Prostate gland (tissue), 2 donors: Measurements from ENCODE around the gene BNC2. TPM values are rescaled to one million over a fixed set of nuclear protein-coding genes. Genes with fewer than 3 reads are reported as not detected.

Source experiments
- DNase-seq: peaks from one replicate; pipeline ENCODE4 v3.0.0-alpha.2; 2019; ENCODE audit warnings: low spot score
- H3K27ac ChIP-seq, 2 donors: fragments of 200-600 bp; sonication (generic); 2 replicates each; pipeline ENCODE4 v1.5.1; 2017 to 2019
- H3K27me3 ChIP-seq: fragments of 200-600 bp; sonication (generic); replicated peaks from 2 replicates; pipeline ENCODE4 v1.5.1; 2019; ENCODE audit not compliant: insufficient read depth
- H3K36me3 ChIP-seq, 2 donors: fragments of 200-600 bp; sonication (generic); 1 replicate in 1 of 2; 2 replicates in 1 of 2; pipeline versions ENCODE4 v1.5.1 to v1.8.1; 2017 to 2019
- H3K4me1 ChIP-seq: fragments of 200-600 bp; sonication (generic); replicated peaks from 2 replicates; pipeline ENCODE4 v1.5.1; 2019
- H3K4me3 ChIP-seq, 2 donors: fragments of 200-600 bp; sonication (generic); 2 replicates each; pipeline ENCODE4 v1.5.1; 2017 to 2019
- H3K9me3 ChIP-seq: fragments of 200-600 bp; sonication (generic); 2 replicates; pipeline ENCODE4 v1.5.1; 2017
- CTCF ChIP-seq, 4 experiments: fragments of 200-600 bp in 2 of 4; fragments of 450-650 bp in 2 of 4; sonication (generic) in 2 of 4; IDR thresholded peaks; 1 replicate in 3 of 4; 2 replicates in 1 of 4; pipeline ENCODE4 v1.5.1; 2016 to 2019; ENCODE audit warnings: antibody characterized with exemption in 4 of 4, mild to moderate bottlenecking in 2 of 4, moderate library complexity in 2 of 4
- POLR2A ChIP-seq: fragments of 450-650 bp; IDR thresholded peaks from one replicate; pipeline ENCODE4 v1.6.1; 2016; ENCODE audit warnings: antibody characterized with exemption, mild to moderate bottlenecking
- POLR2AphosphoS5 ChIP-seq: sonication (generic); formaldehyde crosslinking; IDR thresholded peaks from one replicate; pipeline ENCODE4 v1.6.1; 2017; ENCODE audit warnings: antibody characterized with exemption
- WGBS: methylation state at CpG from one replicate; pipeline ENCODE4 v1.1.5; 2018; 5-methylcytosine and 5-hydroxymethylcytosine counted together
- intact Hi-C: fragments of 100-400 bp; cut with DNase I; formaldehyde crosslinking; loops from one replicate; pipeline ENCODE4 v1.14.2; 2022
- total RNA-seq, 2 donors: library from RNA; depleted of rRNA; stranded (reverse); fragments of >200 nt; gene quantifications; one replicate each; pipeline ENCODE4 v1.1.0, GENCODE V29; 2016

BNC2 gene
- total RNA-seq, 2 donors from 2014 or later, result 4.9 to 37.2 TPM

GRCh38 chr9:16720386-16720785, 150.1 kb downstream of the BNC2 start:
- TF ChIP-seq POLR2A (no peak), CTCF (IDR thresholded peaks at IDR 0.05) (no peak), POLR2AphosphoS5 (no peak)
- no peak overlapping the region for H3K27ac ChIP-seq
- 88% methylated on average over 3 of the region's 3 CpGs for whole genome bisulfite sequencing
- H3K4me3 ChIP-seq, result no peak overlapping the region
- H3K4me1 ChIP-seq, result no peaks in the 10 kb centered on the region
- intact Hi-C loops, result loop anchor here (10.0 kb wide), 1 partner anchor 206 kb away; no protein-coding TSS in a partner anchor
- DNase-seq, result no peak
- H3K36me3 ChIP-seq, result no peaks in the 10 kb centered on the region
- H3K27me3 ChIP-seq, result no peaks in the 10 kb centered on the region
- H3K9me3 ChIP-seq, result no peaks in the 10 kb centered on the region

GRCh38 chr9:16719921-16720320, 150.5 kb downstream of the BNC2 start:
- Histone ChIP-seq H3K9me3 (no peaks in the 10 kb centered on the region), H3K36me3 (no peaks in the 10 kb centered on the region), H3K27ac (no peak overlapping the region), H3K4me3 (no peak overlapping the region), H3K4me1 (no peaks in the 10 kb centered on the region), H3K27me3 (no peaks in the 10 kb centered on the region)
- WGBS, result 75% methylated on average over 4 of the region's 4 CpGs
- TF ChIP-seq CTCF (IDR thresholded peaks at IDR 0.05) (no peak), POLR2AphosphoS5 (no peak), POLR2A (no peak)
- intact Hi-C loops, result loop anchor here (10.0 kb wide), 1 partner anchor 205 kb away; no protein-coding TSS in a partner anchor
- DNase-seq, result no peak

GRCh38 chr9:16718952-16719351, 151.5 kb downstream of the BNC2 start:
- no peak overlapping the region for H3K27ac ChIP-seq

GRCh38 chr9:16718296-16718695, 152.2 kb downstream of the BNC2 start:
- intact Hi-C loops, result no loop called here
- no peaks in the 10 kb centered on the region for H3K9me3 ChIP-seq
- H3K4me3 ChIP-seq, result no peak overlapping the region
- no peak for TF ChIP-seq CTCF (IDR thresholded peaks at IDR 0.05)
- TF ChIP-seq POLR2AphosphoS5, result no peak
- no peak for TF ChIP-seq POLR2A
- no peaks in the 10 kb centered on the region for H3K27me3 ChIP-seq
- DNase-seq, result no peak
- no peaks in the 10 kb centered on the region for H3K4me1 ChIP-seq
- H3K36me3 ChIP-seq, result no peaks in the 10 kb centered on the region
- H3K27ac ChIP-seq, result no peak overlapping the region
- WGBS, result 89% methylated on average over 1 of the region's 1 CpG

More at GRCh38 chr9:16718952-16719351, 151.5 kb downstream of the BNC2 start:
- Histone ChIP-seq H3K27me3 (no peaks in the 10 kb centered on the region), H3K9me3 (no peaks in the 10 kb centered on the region), H3K36me3 (no peaks in the 10 kb centered on the region), H3K4me1 (no peaks in the 10 kb centered on the region), H3K4me3 (no peak overlapping the region)
- TF ChIP-seq POLR2AphosphoS5 (no peak), CTCF (IDR thresholded peaks at IDR 0.05) (no peak), POLR2A (no peak)
- 79% methylated on average over 3 of the region's 3 CpGs for WGBS
- intact Hi-C loops, result no loop called here
- no peak for DNase-seq

GRCh38 chr9:16716601-16717000, 153.9 kb downstream of the BNC2 start:
- H3K27me3 ChIP-seq, result no peaks in the 10 kb centered on the region
- H3K4me3 ChIP-seq, result no peak overlapping the region
- H3K9me3 ChIP-seq, result no peaks in the 10 kb centered on the region
- no peak for DNase-seq
- no peaks in the 10 kb centered on the region for H3K36me3 ChIP-seq
- intact Hi-C loops, result no loop called here
- H3K4me1 ChIP-seq, result no peaks in the 10 kb centered on the region
- H3K27ac ChIP-seq, result no peak overlapping the region
- WGBS, result 96% methylated on average over 5 of the region's 5 CpGs
- TF ChIP-seq POLR2AphosphoS5, result no peak
- TF ChIP-seq CTCF (IDR thresholded peaks at IDR 0.05), result no peak
- no peak for TF ChIP-seq POLR2A
